Kidney (tissue), 22 donors: ENCODE results near the gene USP3. TPM values are rescaled to one million over a fixed set of nuclear protein-coding genes. Genes with fewer than 3 reads are reported as not detected.

ENCODE experiments used
- DNase-seq, 5 donors: peaks; one replicate each; pipeline ENCODE4 v3.0.0-alpha.2; 2013 to 2020
- FAIRE-seq: peaks from 2 replicates; lab custom pipeline; 2012; peaks lifted over from hg19 to GRCh38; lab: Jason Lieb, UNC
- H3K27ac ChIP-seq, 2 donors: one replicate each; pipeline ENCODE4 v1.7.0; 2013; ENCODE audit warnings: low read depth in 2 of 2, low read length in 2 of 2, inconsistent platforms in 1 of 2
- H3K27me3 ChIP-seq: one replicate; pipeline ENCODE4 v1.7.1; 2013; ENCODE audit warnings: low read length, inconsistent platforms; ENCODE audit not compliant: control insufficient read depth, insufficient read depth
- H3K36me3 ChIP-seq, 3 donors: one replicate each; pipeline versions ENCODE4 v1.7.0 to v1.7.1; 2013; ENCODE audit warnings: low read length in 3 of 3, control low read depth in 1 of 3, inconsistent platforms in 1 of 3; ENCODE audit not compliant: insufficient read depth in 3 of 3, control insufficient read depth in 2 of 3
- H3K4me1 ChIP-seq, 3 donors: one replicate each; pipeline versions ENCODE4 v1.7.0 to v1.7.1; 2013; ENCODE audit warnings: low read length in 3 of 3, inconsistent platforms in 1 of 3, low read depth in 1 of 3; ENCODE audit not compliant: control insufficient read depth in 2 of 3, insufficient read depth in 2 of 3
- H3K4me3 ChIP-seq, 3 donors: one replicate each; pipeline versions ENCODE4 v1.7.0 to v1.8.1; 2013; ENCODE audit warnings: low read length in 3 of 3, control low read depth in 1 of 3, inconsistent platforms in 1 of 3
- H3K9ac ChIP-seq, 3 donors: one replicate each; pipeline versions ENCODE4 v1.7.0 to v1.7.1; 2013; ENCODE audit warnings: low read length in 3 of 3, control low read depth in 1 of 3, inconsistent platforms in 1 of 3
- H3K9me3 ChIP-seq, 3 donors: one replicate each; pipeline versions ENCODE4 v1.7.0 to v1.7.1; 2013; ENCODE audit warnings: low read length in 3 of 3, control low read depth in 1 of 3, inconsistent platforms in 1 of 3; ENCODE audit not compliant: control insufficient read depth in 2 of 3, insufficient read depth in 1 of 3
- intact Hi-C: fragments of 100-400 bp; cut with DNase I; formaldehyde crosslinking; loops from one replicate; pipeline ENCODE4 v1.11.1; 2022
- long read RNA-seq, 10 donors: library from polyadenylated mRNA in 1 of 10; unstranded in 1 of 10; transcript quantifications; one replicate each; pipeline ENCODE4 v2.0.0 and lab custom pipeline, GENCODE V29; 2021 to 2026
- polyA plus RNA-seq: library from polyadenylated mRNA; stranded (reverse); fragments of 350-450 nt; fragmentation: Illumina TruSeq; extraction: RNeasy Lipid Tissue Mini Kit (QIAGEN cat#74804); gene quantifications from one replicate; pipeline ENCODE4 v1.2.3, GENCODE V29; 2014; ENCODE audit warnings: low read depth, low replicate concordance; ENCODE audit not compliant: insufficient read depth
- total RNA-seq: library from RNA; stranded (reverse); fragmentation: NEBNext Ultra II Directional; extraction: Animal tissue kit (Norgen Biotek cat#: 25700); gene quantifications from one replicate; pipeline ENCODE4 v1.2.1, GENCODE V29; 2021
- TF ChIP-seq, protein P1 (sequence below): IDR thresholded peaks from 3 replicates; pipeline ENCODE4 v1.5.1; 2012; ENCODE audit warnings: mild to moderate bottlenecking, moderate library complexity, borderline replicate concordance; ENCODE audit not compliant: insufficient read depth; ENCODE audit errors: extremely low read depth
- donor health status: control.
- donor health status: control.
- donor health status: control.
- donor health status: control.
- donor health status: control.
- donor health status: DM: yes; HTN: yes; CAD: no.
- donor health status: Normal renal cell carcinoma (clear cell type).

The USP3 gene, protein sequence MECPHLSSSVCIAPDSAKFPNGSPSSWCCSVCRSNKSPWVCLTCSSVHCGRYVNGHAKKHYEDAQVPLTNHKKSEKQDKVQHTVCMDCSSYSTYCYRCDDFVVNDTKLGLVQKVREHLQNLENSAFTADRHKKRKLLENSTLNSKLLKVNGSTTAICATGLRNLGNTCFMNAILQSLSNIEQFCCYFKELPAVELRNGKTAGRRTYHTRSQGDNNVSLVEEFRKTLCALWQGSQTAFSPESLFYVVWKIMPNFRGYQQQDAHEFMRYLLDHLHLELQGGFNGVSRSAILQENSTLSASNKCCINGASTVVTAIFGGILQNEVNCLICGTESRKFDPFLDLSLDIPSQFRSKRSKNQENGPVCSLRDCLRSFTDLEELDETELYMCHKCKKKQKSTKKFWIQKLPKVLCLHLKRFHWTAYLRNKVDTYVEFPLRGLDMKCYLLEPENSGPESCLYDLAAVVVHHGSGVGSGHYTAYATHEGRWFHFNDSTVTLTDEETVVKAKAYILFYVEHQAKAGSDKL
- total RNA-seq (72.5 TPM), polyA plus RNA-seq (25.2 TPM)
- long read RNA-seq, donor 1, full-length matches to known transcripts, result 6 of 11 reads
- long read RNA-seq, donor 1, partial matches to known transcripts, result 5 of 11 reads
- long read RNA-seq, donor 1, other reads (novel, unspliced or antisense), result 0 of 11 reads
- long read RNA-seq, donor 2, partial matches to known transcripts, result 0 of 1 reads
- long read RNA-seq, donor 2, other reads (novel, unspliced or antisense), result 0 of 1 reads
- long read RNA-seq, donor 3, partial matches to known transcripts, result 0 of 3 reads
- long read RNA-seq, donor 3, other reads (novel, unspliced or antisense), result 0 of 3 reads
- long read RNA-seq, donor 4, partial matches to known transcripts, result 0 of 5 reads
- long read RNA-seq, donor 4, other reads (novel, unspliced or antisense), result 0 of 5 reads
- long read RNA-seq, donor 5, result 0 reads
- long read RNA-seq, donor 6, full-length matches to known transcripts, result 4 of 4 reads
- long read RNA-seq, donor 6, partial matches to known transcripts, result 0 of 4 reads
- long read RNA-seq, donor 6, other reads (novel, unspliced or antisense), result 0 of 4 reads
- long read RNA-seq, donor 7, full-length matches to known transcripts, result 27 of 35 reads
- long read RNA-seq, donor 7, partial matches to known transcripts, result 2 of 35 reads
- long read RNA-seq, donor 7, other reads (novel, unspliced or antisense), result 6 of 35 reads
- long read RNA-seq, donor 8, partial matches to known transcripts, result 0 of 3 reads
- long read RNA-seq, donor 8, other reads (novel, unspliced or antisense), result 0 of 3 reads
- long read RNA-seq, donor 9, partial matches to known transcripts, result 0 of 1 reads
- long read RNA-seq, donor 9, other reads (novel, unspliced or antisense), result 0 of 1 reads
- long read RNA-seq, donor 10, partial matches to known transcripts, result 0 of 3 reads
- long read RNA-seq, donor 10, other reads (novel, unspliced or antisense), result 0 of 3 reads

DNA sequence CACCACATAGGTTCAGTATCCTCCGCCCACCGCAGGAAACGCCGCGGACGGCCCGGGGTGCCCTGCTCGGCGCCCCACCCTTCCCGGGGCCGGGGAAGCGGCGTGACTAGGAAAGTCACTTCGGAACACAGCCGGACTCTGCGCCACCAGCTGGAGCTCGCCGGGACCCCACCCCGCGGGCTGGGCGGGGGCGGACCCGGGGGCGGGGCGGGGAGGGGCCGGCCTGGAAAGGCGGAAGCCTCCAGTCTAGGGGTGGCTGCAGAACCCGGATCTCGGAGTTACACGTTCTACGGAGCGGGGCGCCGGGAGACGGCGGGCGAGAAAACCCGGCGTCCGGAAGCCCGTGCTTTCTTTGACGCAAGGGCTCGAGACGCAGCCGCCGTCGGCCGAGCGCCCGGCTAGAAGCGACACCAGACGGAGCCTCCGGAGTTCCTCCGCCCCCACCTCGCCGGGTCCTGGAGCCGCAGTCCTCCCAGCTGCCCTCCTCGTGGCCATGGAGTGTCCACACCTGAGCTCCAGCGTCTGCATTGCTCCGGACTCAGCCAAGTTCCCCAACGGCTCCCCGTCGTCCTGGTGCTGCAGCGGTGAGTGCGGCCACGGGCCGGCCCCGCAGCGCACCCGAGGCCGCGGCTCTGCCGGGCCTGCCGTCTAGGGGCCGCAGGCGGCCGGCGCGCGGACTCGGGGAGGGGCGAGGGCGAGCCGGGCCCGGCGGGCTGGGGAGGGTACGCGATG is at the start of gene USP3:
TSS of gene USP3 (plus strand) at position 347 of the 732 bp plus-strand sequence. CDS start at position 494, 147 bp downstream.
- FAIRE-seq (no peak), DNase-seq (peak; percentile 97 to 98 (median 98))
- TF ChIP-seq, protein P1, sequence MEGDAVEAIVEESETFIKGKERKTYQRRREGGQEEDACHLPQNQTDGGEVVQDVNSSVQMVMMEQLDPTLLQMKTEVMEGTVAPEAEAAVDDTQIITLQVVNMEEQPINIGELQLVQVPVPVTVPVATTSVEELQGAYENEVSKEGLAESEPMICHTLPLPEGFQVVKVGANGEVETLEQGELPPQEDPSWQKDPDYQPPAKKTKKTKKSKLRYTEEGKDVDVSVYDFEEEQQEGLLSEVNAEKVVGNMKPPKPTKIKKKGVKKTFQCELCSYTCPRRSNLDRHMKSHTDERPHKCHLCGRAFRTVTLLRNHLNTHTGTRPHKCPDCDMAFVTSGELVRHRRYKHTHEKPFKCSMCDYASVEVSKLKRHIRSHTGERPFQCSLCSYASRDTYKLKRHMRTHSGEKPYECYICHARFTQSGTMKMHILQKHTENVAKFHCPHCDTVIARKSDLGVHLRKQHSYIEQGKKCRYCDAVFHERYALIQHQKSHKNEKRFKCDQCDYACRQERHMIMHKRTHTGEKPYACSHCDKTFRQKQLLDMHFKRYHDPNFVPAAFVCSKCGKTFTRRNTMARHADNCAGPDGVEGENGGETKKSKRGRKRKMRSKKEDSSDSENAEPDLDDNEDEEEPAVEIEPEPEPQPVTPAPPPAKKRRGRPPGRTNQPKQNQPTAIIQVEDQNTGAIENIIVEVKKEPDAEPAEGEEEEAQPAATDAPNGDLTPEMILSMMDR, result peak; percentile 25
- Histone ChIP-seq H3K9me3 (no peaks in the 10 kb centered on the region), H3K4me3 (peak within 1 kb of the TSS; percentile 64 to 90 (median 84)), H3K27me3 (no peaks in the 10 kb centered on the region), H3K9ac (peak within 1 kb of the TSS; percentile 52 to 98 (median 91)), H3K4me1 (peaks cover 6 to 35% (median 29%) of the 10 kb centered on the region in 3 donors), H3K27ac (peak within 1 kb of the TSS; percentile 97 to 99), H3K36me3 (no peaks in the 10 kb centered on the region)
- intact Hi-C loops, result no loop called here

DNA sequence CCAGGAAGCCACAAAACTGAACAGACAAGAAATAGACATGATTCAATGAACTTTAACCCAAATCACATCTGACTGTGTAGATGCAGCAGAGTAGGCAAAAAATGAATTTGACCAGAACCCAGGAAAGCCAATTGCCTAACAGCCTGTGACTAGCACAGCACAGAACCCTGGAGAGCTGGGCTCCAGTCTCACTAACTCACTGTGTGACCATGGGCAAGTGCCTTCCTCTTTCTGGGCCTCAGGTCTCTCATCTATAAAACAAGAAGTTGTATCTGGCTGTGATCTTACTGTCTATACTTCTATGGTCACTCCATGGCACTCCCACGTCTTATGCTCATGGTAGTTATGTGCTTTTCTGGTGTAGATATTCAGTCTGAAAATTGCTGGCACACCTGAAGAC is 48.1 kb upstream of the USP3 start:
- TF ChIP-seq, protein P1, result no peak
- H3K9ac ChIP-seq, result no peak overlapping the region
- H3K4me1 ChIP-seq, result no peaks in the 10 kb centered on the region
- no peaks in the 10 kb centered on the region for H3K27me3 ChIP-seq
- no peak for FAIRE-seq
- no peak for DNase-seq
- H3K9me3 ChIP-seq, result no peaks in the 10 kb centered on the region
- no peak overlapping the region for H3K27ac ChIP-seq
- no peaks in the 10 kb centered on the region for H3K36me3 ChIP-seq
- intact Hi-C loops, result no loop called here
- no peak overlapping the region for H3K4me3 ChIP-seq

DNA sequence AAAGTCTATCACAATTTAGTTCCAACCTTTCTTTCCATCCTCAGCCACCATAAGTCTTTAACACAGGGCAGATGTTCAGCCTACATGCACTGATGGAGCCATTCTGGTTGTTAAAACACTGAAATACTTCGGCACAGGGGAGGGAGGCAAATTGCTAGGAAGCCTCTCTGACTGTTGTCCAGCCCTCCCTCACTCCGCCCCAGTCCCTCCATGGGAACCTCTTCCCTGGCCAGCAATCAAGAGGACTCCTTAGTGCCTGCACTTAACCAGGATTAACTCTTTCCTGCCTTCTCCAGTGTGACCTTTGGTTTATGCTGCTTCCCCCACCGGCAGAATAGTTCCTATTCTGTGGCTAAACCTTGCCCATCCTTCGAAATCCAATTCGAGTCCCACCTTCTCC is 47.0 kb upstream of the USP3 start:
- DNase-seq (no peak), FAIRE-seq (no peak)
- H3K9ac ChIP-seq, result no peak overlapping the region
- no peaks in the 10 kb centered on the region for H3K9me3 ChIP-seq
- H3K36me3 ChIP-seq, result no peaks in the 10 kb centered on the region
- no peak overlapping the region for H3K27ac ChIP-seq
- no peaks in the 10 kb centered on the region for H3K4me1 ChIP-seq
- intact Hi-C loops, result no loop called here
- H3K27me3 ChIP-seq, result no peaks in the 10 kb centered on the region
- TF ChIP-seq, protein P1, result no peak
- no peak overlapping the region for H3K4me3 ChIP-seq
